ENCODE measurements around the gene CDC42SE2.
A peak's percentile ranks its signal among the peaks of the same experiment; 100 is the strongest.
"Not testable (repeated sequence)": the region's sequence is repeated elsewhere in the genome, so short reads cannot be mapped to it uniquely, and the experiment has no call there.

CDC42SE2 gene

DNA sequence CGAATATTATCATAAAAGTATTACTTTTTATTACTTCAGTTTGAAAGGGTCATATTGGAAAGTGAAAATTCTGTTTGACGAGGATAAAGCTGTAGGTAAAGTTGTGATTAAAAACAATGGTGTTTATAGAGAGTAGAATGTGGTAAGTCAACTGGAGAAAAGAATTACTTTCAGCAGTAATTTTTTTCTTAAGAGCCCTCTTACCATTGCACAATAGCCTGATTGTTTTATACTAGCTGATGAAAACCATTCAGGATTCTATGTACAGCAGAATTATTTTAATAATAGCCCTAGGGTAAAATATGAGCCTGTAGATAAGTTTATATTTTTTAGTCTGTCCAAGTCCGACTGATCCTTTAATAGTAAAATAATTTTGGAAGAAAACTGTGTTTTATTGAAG is 16.6 kb downstream of the CDC42SE2 start:
- DNase-seq: no peak

DNA sequence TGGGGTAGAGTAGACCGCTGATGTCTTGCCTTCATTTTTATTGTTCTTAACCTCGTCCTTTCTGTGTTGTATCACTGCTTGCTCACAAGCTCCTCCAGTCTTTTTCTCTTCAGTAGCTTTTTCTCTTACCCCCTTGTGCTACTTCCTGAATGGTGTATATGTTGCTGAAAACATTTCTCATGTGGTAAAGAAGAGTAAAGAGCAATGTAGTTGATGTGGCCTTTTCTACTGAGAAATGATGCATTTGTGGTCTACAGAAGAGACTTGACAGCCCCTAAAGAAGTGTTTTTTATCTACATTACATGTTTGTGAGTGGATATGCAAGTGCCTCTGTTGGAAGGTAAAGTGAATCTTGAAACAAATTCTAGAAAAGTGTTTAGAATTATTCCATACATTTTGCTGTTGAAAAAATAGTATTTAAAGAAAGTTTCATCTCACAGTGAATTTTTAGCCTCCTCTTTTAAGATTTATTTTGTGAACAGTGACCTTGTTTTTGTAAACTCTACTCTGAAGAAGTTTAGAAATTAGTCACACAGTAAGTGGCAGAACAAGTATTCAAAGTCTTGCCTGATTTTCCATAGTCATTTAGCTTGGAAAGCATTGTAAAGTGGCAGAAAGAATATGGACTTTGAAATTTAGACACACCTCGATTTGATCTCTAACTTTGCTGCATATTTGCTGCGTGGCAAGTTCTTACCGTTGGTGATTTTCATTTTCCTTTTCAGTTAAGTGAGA is 17.4 kb downstream of the CDC42SE2 start:
- peak; percentile 25 to 44 for DNase-seq

DNA sequence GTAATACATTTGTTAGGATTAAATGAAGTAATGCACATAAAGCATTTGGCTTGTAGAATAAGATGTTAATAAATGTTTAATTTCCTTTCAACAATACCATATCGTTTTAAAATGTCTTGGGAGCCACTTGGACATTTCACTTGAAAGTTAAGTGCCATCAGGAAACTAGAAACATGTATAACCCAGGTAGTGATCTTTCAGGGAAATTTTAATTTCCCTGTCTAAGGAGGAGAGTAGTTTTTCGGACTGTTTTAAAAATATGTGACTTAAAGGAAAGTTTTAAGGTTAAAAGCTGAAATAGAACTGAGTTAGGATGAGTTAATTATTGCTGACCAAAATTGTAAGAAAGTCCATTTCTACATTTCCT is 18.0 kb downstream of the CDC42SE2 start:
- DNase-seq: no peak

DNA sequence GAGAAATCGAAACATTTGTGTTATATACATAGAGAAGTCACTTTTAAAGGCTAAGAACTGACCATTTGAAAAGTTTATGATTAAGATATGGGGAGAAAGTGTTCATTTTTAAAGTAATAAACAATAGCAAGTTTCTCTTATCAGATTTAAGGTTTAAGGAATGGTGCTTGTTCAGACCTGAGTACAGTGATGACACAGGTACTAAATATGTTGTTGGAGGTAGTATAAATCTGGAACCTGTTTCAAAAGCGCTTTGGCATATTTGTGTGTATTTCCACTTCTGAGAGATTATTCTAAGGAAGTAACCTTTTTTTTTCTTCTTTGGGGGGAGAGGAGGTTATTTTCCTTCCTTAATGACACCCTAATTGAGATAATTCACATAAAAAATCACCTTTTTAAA is 18.4 kb downstream of the CDC42SE2 start:
- no peak for DNase-seq

DNA sequence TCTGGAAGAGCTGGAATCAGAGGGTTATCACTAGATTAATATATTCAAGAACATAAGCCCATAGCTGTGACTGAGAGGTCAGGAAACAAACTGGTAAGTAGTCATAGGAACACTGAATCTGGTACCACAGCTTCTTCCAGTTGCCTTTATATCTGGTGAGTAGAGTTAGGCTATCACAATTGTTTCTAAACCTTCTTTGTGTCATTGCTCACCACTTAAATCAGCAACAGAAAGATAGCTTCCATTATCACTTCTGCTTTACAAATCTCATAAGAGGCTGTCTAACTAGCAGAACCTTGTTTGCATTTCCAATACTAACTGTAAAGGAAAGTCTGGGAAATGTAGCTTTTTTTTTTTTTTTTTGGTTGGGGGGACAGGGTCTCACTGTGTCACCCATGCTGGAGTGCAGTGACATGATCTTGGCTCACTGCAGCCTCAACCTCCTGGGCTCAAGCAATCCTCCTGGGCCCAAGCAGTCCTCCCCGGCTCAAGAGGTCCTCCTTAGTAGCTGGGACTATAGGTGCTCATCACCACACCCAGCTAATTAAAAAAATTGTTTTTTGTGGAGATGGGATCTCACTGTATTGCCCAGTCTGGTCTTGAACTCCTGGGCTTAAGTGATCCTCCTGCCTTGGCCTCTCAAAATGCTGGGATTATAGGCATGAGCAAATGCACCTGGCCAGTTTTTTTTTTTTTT is 22.0 kb downstream of the CDC42SE2 start:
- DNase-seq: no peak

DNA sequence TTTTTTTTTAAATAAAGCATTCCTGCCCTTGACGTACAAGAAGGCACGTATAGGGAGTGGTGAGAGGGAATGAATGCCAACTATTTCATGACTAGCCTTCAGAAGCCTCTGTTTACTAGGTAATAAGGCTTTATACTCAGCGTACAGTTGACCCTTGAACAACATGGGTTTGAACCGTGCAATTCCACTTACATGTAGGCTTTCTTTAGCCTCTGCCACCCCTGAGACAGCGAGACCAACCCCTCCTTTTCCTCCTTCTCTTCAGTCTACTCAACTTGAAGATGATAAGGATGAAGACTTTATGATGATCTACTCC is 22.5 kb downstream of the CDC42SE2 start:
- DNase-seq: no peak

DNA sequence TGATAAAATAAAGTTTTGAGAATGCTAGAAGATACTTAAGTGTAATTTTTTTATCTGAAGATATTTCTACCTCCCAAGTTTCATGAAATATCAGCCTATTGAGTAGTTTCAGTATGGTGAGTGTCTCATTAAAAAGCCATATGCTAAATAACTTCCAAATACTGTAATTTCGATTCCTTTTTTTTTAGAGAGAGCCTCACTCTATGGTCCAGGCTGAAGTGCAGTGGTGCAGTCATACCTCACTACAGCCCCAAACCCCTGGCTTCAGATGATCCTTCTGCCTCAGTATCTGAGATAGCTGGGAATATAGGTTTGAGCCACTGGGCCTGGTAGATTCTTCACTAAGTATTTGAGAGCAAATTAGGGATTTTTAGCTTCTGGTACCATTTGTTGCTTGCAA is 24.5 kb downstream of the CDC42SE2 start:
- no peak for DNase-seq

DNA sequence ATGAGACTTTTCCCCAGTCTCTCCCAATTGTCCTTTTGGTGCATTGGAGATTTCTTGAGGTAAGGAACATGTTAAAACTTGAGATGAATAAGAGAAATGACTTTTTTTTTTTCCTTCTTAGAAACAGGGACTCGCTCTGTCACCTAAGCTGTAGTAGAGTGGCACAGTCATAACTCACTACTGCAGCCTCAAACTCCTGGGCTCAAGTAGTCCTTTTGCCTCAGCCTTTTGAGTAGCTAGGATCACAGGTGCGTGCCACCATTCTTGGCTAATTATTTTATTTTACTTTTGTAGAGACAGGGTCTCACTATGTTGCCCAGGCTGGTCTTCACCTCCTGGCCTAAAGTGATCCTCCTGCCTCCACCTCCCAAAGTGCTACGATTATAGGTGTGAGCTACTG is 25.9 kb downstream of the CDC42SE2 start:
- DNase-seq: no peak

DNA sequence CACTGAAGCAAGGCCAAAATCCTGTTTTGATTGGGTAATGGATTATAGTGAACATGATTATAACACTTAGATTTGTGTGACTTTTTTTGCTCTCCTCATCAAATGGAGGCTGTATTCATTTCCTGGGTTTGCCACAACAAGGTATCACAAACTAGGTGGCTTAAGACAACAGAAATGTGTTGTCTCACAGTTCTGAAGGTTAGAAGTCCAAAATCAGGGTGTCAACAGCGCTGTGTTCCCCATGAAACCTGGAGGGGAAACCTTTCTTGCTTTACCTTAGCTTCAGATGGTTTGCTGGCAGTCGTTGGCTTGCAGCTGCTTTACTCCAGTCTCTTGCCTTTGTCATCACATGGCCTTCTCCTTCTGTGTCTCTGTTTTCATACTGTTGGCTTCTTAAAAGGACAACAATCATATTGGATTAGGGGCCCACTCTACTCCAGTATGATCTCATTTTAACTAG is 32.4 kb downstream of the CDC42SE2 start:
- no peak for DNase-seq

DNA sequence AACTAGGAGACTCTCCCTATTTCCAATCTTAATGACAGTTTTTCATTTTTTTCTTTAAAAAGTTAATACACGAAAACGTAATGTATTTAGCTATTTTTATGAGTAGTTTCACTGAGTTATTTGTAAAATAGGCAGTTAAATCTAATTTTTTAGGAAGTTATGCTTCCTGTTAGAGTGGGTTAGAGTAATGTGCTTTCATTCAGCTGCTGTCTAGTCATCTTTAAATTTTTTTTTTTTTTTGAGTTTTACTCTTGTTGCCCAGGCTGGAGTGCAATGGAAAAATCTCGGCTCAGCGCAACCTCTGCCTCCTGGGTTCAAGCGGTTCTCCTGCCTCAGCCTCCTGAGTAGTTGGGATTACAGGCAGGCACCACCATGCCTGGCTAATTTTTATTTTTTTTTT is 34.0 kb downstream of the CDC42SE2 start:
- peak in 1 of 2 experiments; percentile 18 for DNase-seq

DNA sequence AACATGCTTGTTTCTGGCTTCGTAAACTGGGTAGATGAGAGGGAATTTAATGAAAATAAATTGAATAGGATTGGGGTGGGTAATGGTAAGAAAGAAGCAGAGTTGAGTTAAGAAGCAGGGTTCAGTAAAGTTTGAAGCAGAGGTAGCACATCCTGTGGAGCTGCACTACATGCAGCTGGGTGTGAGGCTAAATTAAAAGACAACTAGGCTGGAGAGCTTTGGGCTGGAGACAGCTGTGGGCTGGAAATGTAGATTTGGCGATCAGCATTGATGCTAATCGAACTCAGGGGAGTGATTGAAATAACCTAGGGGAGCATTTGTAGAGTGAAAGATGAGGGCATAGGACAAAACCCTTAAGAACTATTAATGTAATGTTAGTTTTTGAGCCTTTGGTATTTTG is 35.6 kb downstream of the CDC42SE2 start:
- no peak for DNase-seq

DNA sequence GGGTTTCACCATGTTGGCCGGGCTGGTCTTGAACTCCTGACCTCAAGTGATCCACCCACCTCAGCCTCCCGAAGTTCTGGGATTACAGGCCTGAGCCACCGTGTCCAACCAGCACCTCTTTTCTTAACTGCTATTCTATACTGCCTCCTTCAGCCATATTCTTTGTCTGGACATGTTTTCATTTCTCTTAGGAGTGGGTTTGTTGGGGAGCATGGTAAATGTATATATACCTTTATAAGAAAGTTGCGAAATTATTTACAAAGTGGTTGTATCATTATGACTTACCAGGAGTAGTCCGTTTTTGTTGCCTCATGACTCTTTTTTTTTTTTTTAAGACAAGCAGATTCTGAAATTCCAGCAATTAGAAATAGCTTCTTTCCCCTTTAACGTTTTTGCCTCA is 38.7 kb downstream of the CDC42SE2 start:
- no peak for DNase-seq

DNA sequence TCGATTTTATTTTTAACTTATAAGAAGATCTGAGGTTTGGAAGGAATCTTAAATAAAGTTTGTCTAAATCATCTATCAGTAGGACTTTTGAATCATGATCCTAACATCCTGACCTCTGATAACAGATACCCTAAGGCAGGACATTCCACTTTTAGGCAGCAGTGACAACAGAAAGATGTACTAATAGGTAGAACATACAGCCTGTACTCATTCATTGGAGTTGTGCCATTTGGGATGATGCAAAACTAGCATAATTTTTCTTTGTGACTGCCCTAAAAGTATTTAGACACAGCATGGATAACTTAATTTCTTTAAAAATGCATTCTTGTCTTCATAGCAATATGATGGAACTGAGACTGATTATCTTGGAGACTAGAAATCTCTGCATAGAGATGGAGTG is 39.7 kb downstream of the CDC42SE2 start:
- DNase-seq: no peak

DNA sequence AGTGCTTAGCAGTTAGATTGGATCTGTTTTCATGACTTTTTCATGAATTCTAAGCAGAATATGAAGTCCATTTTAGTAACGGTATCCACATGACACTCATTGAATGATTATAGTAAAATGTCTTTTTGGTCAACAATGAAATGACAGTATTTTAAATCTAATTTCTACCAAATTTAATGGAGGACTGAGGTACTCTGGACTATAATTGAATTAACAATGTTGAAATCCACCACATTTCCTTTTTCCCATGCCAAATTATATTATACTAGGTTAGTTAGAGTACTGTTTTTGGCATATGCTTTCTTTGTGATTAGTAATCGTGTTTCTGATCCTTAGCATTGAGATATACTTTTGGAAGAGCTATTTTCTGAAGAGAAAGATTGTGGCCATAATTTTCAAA is 40.6 kb downstream of the CDC42SE2 start:
- DNase-seq: no peak

DNA sequence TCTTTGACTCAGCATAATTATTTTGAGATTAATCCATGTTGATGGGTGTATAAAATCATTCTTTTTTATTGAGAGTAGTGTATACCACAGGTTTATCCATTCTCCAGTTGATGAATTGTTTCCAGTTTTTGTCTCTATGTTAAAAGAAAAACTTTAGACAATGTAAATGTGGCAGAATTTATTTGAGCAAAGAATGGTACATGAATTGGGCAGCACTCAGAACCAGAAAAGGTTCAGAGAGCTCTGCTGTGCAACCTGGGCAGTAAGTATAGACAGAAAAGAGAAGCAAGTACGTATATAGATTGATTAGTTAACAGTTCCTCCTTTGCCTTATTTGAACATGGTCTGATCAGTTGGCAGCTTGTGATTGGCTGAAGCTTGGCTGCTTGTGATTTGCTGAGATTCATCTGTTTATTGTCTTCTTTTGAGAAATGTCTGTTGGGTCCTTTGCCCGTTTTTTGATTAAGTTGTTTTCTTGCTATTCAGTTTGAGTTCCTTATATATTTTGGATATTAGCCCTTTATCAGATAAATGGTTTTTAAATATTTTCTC is 41.4 kb downstream of the CDC42SE2 start:
- DNase-seq: no peak

DNA sequence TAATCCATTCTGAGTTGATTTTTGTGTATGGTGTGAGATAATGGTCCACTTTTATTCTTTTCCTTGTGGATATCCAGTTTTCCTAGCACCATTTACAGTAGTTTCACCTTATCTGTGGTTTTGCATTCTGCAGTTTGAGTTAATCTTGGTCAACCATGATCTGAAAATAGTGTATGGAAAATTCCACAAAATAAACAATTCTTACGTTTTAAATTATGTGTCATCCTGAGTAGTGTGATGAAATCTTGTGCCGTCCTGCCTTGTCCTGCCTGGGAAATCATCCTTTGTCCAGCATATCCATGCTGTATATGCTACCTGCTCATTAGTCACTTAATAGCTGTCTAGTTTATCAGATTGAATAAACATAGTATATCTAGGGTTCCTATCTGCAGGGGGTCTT is 42.1 kb downstream of the CDC42SE2 start:
- no peak for DNase-seq

DNA sequence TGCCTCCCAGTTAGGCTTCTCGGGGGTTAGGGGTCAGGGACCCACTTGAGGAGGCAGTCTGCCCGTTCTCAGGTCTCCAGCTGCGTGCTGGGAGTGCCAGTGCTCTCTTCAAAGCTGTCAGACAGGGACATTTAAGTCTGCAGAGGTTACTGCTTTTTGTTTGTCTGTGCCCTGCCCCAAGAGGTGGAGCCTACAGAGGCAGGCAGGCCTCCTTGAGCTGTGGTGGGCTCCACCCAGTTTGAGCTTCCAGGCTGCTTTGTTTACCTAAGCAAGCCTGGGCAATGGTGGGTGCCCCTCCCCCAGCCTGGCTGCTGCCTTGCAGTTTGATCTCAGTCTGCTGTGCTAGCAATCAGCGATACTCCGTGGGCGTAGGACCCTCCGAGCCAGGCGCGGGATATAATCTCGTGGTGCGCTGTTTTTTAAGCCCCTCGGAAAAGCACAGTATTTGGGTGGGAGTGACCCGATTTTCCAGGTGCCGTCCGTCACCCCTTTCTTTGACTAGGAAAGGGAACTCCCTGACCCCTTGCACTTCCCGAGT is 48.5 kb downstream of the CDC42SE2 start:
- DNase-seq: not testable (repeated sequence)

DNA sequence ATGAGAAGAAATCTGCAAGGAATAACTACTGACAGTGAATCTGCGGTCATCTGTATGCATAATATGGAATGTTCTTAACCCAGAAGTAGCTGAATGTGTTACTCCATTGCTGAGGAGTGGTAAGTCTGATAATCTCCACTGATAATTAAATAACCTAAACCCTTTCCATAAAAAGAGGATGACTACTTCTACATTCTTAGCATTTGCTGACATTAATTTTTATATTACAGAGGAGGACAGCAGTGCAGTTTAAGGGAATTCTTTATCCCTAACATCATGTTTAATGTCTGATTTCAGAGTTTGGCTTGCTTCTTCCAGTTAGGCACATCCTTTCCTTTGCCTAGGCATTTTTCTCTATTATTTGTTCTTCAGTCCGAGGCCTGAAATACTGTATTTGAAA is 52.2 kb downstream of the CDC42SE2 start:
- no peak for DNase-seq

DNA sequence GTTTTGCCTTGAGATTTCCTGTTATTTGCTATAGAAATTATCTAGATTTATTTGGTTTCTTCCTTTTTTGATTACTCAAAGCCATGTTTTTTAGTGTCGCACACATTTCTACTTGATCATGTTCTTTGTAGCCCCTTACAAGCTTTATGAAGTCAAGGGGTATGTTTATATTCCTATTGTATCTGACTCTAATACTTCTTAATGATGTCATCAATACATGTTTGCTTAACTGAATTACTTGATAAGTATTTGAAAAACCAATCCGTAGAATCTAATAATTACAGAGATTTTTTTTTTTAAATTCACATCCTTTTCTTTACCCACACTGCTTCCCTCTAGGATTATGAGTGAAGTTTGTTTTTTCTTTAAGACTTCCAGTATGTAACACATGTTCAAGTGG is 53.0 kb downstream of the CDC42SE2 start:
- DNase-seq: no peak

DNA sequence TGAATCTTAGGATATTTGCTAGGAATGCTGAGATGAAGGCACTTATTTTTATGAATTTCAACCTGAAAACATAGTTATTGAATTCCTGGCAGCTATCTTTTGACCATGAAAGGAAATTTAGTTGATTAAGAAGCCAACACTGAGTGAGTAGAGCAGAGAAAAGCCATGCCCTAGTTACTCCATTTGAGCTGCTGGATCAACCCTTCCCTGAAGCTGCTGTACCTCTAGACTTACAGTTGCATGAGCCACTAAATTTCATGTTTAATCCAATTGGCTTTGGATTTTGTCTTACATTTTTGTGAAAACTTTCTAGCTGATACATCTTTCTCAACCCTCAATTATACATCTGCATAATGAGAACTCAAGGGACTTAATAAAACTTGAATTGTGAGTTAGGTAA is 54.6 kb downstream of the CDC42SE2 start:
- no peak for DNase-seq

DNA sequence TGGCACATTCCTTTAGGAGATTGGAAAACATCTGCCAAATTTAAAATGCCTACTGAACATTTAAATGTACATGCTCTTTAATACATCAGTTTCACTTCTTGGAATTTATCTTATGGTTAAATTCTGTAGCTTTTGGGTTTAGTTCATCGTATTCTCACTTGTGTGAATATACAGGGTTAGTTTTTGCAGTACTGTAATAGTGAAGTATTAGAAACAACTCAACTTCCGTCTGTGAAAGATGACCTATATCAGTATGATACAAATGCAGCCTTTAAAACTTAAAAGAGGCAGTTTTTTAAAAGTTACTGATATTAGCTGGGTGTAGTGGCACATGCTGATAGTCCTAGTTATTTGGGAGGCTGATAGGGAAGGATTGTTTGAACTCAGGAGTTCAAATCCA is 57.2 kb downstream of the CDC42SE2 start:
- DNase-seq: no peak

DNA sequence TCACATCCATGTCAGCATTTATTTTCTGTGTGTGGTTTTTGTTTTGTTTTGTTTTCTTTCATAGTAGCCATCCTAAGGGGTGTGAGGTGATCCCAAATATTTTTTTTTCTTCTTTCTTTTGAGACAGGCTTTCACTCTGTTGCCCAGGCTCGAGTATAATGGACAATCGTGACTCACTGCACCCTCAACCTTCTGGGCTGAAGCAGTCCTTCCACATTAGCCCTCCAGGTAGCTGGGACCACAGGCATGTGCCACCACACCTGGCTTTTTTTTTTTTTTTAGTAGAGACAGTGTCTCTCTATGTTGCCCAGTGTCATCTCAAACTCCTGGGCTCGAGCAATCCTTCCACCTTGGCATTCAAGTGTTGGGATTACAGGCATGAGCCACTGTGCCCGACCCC is 59.1 kb downstream of the CDC42SE2 start:
- no peak for DNase-seq

DNA sequence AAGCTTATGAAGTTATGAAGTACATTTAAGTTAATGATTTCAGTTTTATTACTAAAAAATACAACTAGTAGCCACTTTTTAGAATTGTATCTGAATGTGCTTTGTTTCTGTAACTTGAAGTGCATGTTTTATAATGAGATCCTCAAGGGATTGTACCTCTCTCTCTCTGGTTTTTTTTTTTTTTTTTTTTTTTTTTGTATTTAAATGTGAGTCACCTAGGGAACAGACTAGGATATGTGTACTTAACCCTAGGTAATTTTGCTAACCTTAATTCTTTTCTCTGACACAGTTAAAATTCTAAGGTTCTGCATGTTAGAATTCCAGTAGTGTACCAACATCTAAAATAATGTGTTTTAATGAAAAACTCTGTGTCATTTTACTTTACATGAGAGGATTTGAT is 59.5 kb downstream of the CDC42SE2 start:
- DNase-seq: no peak

DNA sequence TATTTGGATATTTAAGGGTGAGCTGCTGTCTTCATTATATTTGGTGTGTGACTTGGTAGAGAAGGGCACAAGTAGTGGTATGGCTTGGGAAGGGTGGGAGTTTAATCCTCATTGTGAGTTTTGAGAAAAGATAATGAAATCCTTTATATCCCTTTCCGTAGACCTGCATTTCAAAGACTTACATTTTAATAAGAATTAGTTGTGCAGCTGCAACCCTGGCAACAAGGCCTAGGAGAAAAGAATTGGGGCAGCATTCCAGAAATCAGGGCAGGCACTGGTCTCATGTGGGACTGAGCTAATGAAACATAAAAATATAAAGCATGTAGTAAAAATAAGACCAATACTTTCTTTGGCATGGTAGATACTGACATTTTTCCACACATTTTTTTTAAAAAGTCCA is 60.5 kb downstream of the CDC42SE2 start:
- DNase-seq: no peak

All from Kasumi-1 (cell line).